HEK293 (cell line): Measurements from ENCODE around the gene TMEM234.

Source experiments
- CTCF ChIA-PET: fragments of 350-600 bp; formaldehyde crosslinking; extraction: SDS; loops from one replicate; lab custom pipeline; 2021; ENCODE audit warnings: antibody characterized with exemption; lab: Yijun Ruan, JAX
- POLR2A ChIA-PET: fragments of 300-600 bp; formaldehyde crosslinking; extraction: SDS; loops from one replicate; lab custom pipeline; 2020; ENCODE audit warnings: antibody characterized with exemption, inconsistent platforms; lab: Yijun Ruan, JAX
- H3K27ac ChIP-seq: fragments of 200-500 bp; sonication (Bioruptor generic); 2 replicates; pipeline ENCODE4 v1.5.1; 2014; ENCODE audit warnings: low read depth, low read length, control low read depth, inconsistent platforms; ENCODE audit errors: extremely low read depth
- H3K36me3 ChIP-seq, 2 experiments: fragments of 200-500 bp in 1 of 2; sonication (Bioruptor generic) in 1 of 2; 1 replicate in 1 of 2; 2 replicates in 1 of 2; pipeline ENCODE4 v1.5.1; 2014 to 2017; ENCODE audit warnings: inconsistent platforms in 2 of 2, low read length in 2 of 2; ENCODE audit not compliant: control insufficient read depth in 2 of 2, insufficient read depth in 1 of 2
- H3K4me1 ChIP-seq: fragments of 200-500 bp; sonication (Bioruptor generic); 2 replicates; pipeline ENCODE4 v1.5.1; 2014; ENCODE audit warnings: mild to moderate bottlenecking, low read length, inconsistent platforms; ENCODE audit not compliant: control insufficient read depth, insufficient read depth
- H3K4me3 ChIP-seq: 2 replicates; pipeline ENCODE4 v1.5.1; 2011; ENCODE audit warnings: low read depth, mild to moderate bottlenecking, control low read depth, low read length, moderate library complexity
- H3K9me3 ChIP-seq: fragments of 200-500 bp; sonication (Bioruptor generic); 2 replicates; pipeline ENCODE4 v1.5.1; 2014; ENCODE audit warnings: low read depth, low read length, inconsistent platforms; ENCODE audit not compliant: control insufficient read depth, insufficient read depth
- KLF16 ChIP-seq: fragments of 450-650 bp; formaldehyde crosslinking; IDR thresholded peaks from 2 replicates; pipeline ENCODE4 v1.5.1; 2017; ENCODE audit warnings: missing biosample characterization, missing genetic modification characterization
- PRDM1 ChIP-seq: fragments of 450-650 bp; formaldehyde crosslinking; IDR thresholded peaks from 2 replicates; pipeline ENCODE4; 2016; ENCODE audit warnings: missing biosample characterization, missing genetic modification characterization
- PRDM2 ChIP-seq: fragments of 450-650 bp; formaldehyde crosslinking; IDR thresholded peaks from 2 replicates; pipeline ENCODE4 v1.5.1; 2016; ENCODE audit warnings: missing biosample characterization, missing genetic modification characterization, borderline replicate concordance
- TRIM28 ChIP-seq: IDR thresholded peaks from 2 replicates; pipeline ENCODE4 v1.6.1; 2011; ENCODE audit warnings: low read length, control low read depth, borderline replicate concordance
- ZNF121 ChIP-seq: fragments of 450-650 bp; formaldehyde crosslinking; IDR thresholded peaks from 2 replicates; pipeline ENCODE4 v1.5.1; 2016; ENCODE audit warnings: missing biosample characterization, missing genetic modification characterization
- ZNF16 ChIP-seq: fragments of 450-650 bp; formaldehyde crosslinking; IDR thresholded peaks from 2 replicates; pipeline ENCODE4 v1.5.1; 2016; ENCODE audit warnings: low read depth, missing biosample characterization, missing genetic modification characterization
- ZNF175 ChIP-seq: fragments of 450-650 bp; formaldehyde crosslinking; IDR thresholded peaks from 2 replicates; pipeline ENCODE4 v1.5.1; 2016; ENCODE audit warnings: missing biosample characterization, missing genetic modification characterization
- ZNF214 ChIP-seq: fragments of 450-650 bp; formaldehyde crosslinking; IDR thresholded peaks from 2 replicates; pipeline ENCODE4 v1.5.1; 2017; ENCODE audit warnings: missing biosample characterization, mild to moderate bottlenecking, missing genetic modification characterization, borderline replicate concordance
- ZNF239 ChIP-seq: fragments of 450-650 bp; formaldehyde crosslinking; IDR thresholded peaks from 2 replicates; pipeline ENCODE4 v1.5.1; 2016; ENCODE audit warnings: missing biosample characterization, missing genetic modification characterization
- ZNF433 ChIP-seq: fragments of 450-650 bp; formaldehyde crosslinking; IDR thresholded peaks from 2 replicates; pipeline ENCODE4 v1.5.1; 2016; ENCODE audit warnings: missing biosample characterization, missing genetic modification characterization, low read depth
- ZNF449 ChIP-seq: fragments of 450-650 bp; formaldehyde crosslinking; IDR thresholded peaks from 2 replicates; pipeline ENCODE4 v1.5.1; 2017; ENCODE audit warnings: missing biosample characterization, mild to moderate bottlenecking, missing genetic modification characterization, moderate library complexity
- ZNF521 ChIP-seq: fragments of 450-650 bp; formaldehyde crosslinking; IDR thresholded peaks from 2 replicates; pipeline ENCODE4 v1.5.1; 2017; ENCODE audit warnings: missing biosample characterization, mild to moderate bottlenecking, missing genetic modification characterization
- ZNF529 ChIP-seq: fragments of 450-650 bp; formaldehyde crosslinking; IDR thresholded peaks from 2 replicates; pipeline ENCODE4 v1.5.1; 2017; ENCODE audit warnings: missing genetic modification characterization, missing biosample characterization; ENCODE audit not compliant: insufficient replicate concordance
- ZNF544 ChIP-seq: fragments of 450-650 bp; formaldehyde crosslinking; IDR thresholded peaks from 2 replicates; pipeline ENCODE4 v1.5.0; 2017; ENCODE audit warnings: missing biosample characterization, missing genetic modification characterization
- ZSCAN16 ChIP-seq: fragments of 450-650 bp; formaldehyde crosslinking; IDR thresholded peaks from 2 replicates; pipeline ENCODE4 v1.5.1; 2016; ENCODE audit warnings: missing biosample characterization, missing genetic modification characterization
- TF ChIP-seq, protein P1 (sequence below): fragments of 450-650 bp; formaldehyde crosslinking; IDR thresholded peaks from 2 replicates; pipeline ENCODE4 v1.5.1; 2016; ENCODE audit warnings: missing biosample characterization, missing genetic modification characterization
- TF ChIP-seq, protein P2 (sequence below): IDR thresholded peaks from 2 replicates; pipeline ENCODE4 v1.6.1; 2011; ENCODE audit warnings: mild to moderate bottlenecking, low read depth, low read length, borderline replicate concordance

TMEM234 gene

GRCh38 chr1:32228771-32229170 is 6.6 kb upstream of the TMEM234 start (continued):
- TF ChIP-seq ZNF239 = no peak

DNA sequence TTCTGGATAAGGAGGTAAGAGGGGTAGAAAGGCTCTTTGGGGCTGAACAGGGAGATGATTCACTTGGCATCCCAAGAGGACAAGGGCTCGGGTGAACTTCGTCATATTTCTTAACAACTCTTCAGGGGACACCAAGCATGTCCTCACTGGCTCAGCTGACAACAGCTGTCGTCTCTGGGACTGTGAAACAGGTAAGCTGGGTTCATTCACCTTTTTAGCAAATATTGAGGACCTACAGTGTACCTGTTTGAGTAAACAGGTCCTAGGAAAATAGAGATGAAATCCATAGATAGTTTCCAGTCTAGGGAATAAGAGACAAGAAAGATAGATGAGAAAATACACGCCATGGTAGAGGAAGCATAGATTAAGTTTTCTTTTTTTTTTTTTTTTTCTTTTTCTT is 2.1 kb upstream of the TMEM234 start:
- CTCF ChIA-PET = interaction anchor here (1.2 to 2.4 kb wide), 2 partner anchors 9 to 24 kb away, joined by 4 to 12 read pairs; no protein-coding TSS in a partner anchor
- TF ChIP-seq, protein P1, sequence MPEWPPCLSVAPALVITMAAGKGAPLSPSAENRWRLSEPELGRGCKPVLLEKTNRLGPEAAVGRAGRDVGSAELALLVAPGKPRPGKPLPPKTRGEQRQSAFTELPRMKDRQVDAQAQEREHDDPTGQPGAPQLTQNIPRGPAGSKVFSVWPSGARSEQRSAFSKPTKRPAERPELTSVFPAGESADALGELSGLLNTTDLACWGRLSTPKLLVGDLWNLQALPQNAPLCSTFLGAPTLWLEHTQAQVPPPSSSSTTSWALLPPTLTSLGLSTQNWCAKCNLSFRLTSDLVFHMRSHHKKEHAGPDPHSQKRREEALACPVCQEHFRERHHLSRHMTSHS (tag by site-specific recombination) = no peak
- TF ChIP-seq ZNF529 (tag by site-specific recombination) (no peak), PRDM2 (no peak), TRIM28 (no peak), ZSCAN16 (no peak)
- TF ChIP-seq, all 188 proteins: peak for 0
- Histone ChIP-seq H3K27ac (no peak overlapping the region), H3K9me3 (no peaks in the 10 kb centered on the region), H3K36me3 (peaks cover 36 to 77% of the 10 kb centered on the region in 2 experiments), H3K4me3 (no peak overlapping the region), H3K4me1 (peaks cover 2% of the 10 kb centered on the region; the same call in 1 of the 2 replicates)
- POLR2A ChIA-PET = interaction anchor here (1.1 to 1.5 kb wide), 3 partner anchors 15 to 108 kb away, joined by 3 read pairs; no protein-coding TSS in a partner anchor

DNA sequence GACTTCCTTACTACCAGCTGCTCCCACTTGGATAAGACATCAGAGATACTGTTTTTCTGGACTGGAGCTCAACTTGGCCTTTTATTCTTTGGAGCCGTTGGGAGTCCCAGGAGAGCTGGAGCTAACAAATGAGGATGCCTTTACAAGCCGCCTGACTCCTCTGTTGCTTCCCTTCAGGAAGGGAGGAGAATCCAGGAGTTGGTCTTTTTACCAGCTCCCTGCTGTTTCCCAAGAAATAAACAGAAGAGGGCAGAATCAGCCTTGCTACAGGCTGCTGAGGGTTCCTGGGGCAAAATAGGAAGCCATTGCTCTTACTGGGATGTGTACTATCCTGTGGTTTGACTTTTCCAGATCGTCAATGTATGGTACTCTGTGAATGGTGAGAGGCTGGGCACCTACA is 1.5 kb upstream of the TMEM234 start:
- CTCF ChIA-PET = interaction anchor here (0.9 to 2.4 kb wide), 3 partner anchors 8 to 28 kb away, joined by 3 to 12 read pairs (median 4); no protein-coding TSS in a partner anchor
- H3K4me3 ChIP-seq = no peak overlapping the region
- H3K4me1 ChIP-seq = peaks cover 2% of the 10 kb centered on the region; the same call in 1 of the 2 replicates
- no peak overlapping the region for H3K27ac ChIP-seq
- POLR2A ChIA-PET = interaction anchor here (0.6 to 1.5 kb wide), 5 partner anchors 14 to 958 kb away, joined by 3 to 6 read pairs (median 3); partner anchors contain the start of gene MARCKSL1
- no peaks in the 10 kb centered on the region for H3K9me3 ChIP-seq
- peaks cover 30 to 76% of the 10 kb centered on the region in 2 experiments for H3K36me3 ChIP-seq
- TF ChIP-seq PRDM2 = no peak
- no peak for TF ChIP-seq ZNF214 (tag by site-specific recombination)
- TF ChIP-seq ZNF449 (tag by site-specific recombination) = no peak
- TF ChIP-seq KLF16 (tag by site-specific recombination) = no peak
- no peak for TF ChIP-seq ZNF544
- no peak for TF ChIP-seq PRDM1 (tag by site-specific recombination)
- TF ChIP-seq, protein P2, sequence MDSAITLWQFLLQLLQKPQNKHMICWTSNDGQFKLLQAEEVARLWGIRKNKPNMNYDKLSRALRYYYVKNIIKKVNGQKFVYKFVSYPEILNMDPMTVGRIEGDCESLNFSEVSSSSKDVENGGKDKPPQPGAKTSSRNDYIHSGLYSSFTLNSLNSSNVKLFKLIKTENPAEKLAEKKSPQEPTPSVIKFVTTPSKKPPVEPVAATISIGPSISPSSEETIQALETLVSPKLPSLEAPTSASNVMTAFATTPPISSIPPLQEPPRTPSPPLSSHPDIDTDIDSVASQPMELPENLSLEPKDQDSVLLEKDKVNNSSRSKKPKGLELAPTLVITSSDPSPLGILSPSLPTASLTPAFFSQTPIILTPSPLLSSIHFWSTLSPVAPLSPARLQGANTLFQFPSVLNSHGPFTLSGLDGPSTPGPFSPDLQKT = no peak
- no peak for TF ChIP-seq ZNF175 (tag by site-specific recombination)
- no peak for TF ChIP-seq ZNF521 (tag by site-specific recombination)
- TF ChIP-seq ZNF16 (tag by site-specific recombination) = no peak
- TF ChIP-seq ZNF121 (tag by site-specific recombination) = no peak
- no peak for TF ChIP-seq ZNF433 (tag by site-specific recombination)
